Right renal pelvis (tissue), 4 donors: Measurements from ENCODE around the gene SLC28A1. TPM values are rescaled to one million over a fixed set of nuclear protein-coding genes. Genes with fewer than 3 reads are reported as not detected.

Experiments
- DNase-seq, 4 donors: peaks; one replicate each; pipeline ENCODE4 v3.0.0-alpha.2; 2013; ENCODE audit warnings: low read depth in 4 of 4, low spot score in 3 of 4, missing footprints in 1 of 4
- polyA plus RNA-seq, 4 donors: library from polyadenylated mRNA; unstranded; fragments of 120-200 nt; gene quantifications; one replicate each; pipeline ENCODE4 v1.2.1, GENCODE V29; 2013; ENCODE audit not compliant: insufficient read length in 4 of 4

Gene SLC28A1
- polyA plus RNA-seq, 4 donors = 4.3 to 8.5 (median 6.7) TPM

DNA sequence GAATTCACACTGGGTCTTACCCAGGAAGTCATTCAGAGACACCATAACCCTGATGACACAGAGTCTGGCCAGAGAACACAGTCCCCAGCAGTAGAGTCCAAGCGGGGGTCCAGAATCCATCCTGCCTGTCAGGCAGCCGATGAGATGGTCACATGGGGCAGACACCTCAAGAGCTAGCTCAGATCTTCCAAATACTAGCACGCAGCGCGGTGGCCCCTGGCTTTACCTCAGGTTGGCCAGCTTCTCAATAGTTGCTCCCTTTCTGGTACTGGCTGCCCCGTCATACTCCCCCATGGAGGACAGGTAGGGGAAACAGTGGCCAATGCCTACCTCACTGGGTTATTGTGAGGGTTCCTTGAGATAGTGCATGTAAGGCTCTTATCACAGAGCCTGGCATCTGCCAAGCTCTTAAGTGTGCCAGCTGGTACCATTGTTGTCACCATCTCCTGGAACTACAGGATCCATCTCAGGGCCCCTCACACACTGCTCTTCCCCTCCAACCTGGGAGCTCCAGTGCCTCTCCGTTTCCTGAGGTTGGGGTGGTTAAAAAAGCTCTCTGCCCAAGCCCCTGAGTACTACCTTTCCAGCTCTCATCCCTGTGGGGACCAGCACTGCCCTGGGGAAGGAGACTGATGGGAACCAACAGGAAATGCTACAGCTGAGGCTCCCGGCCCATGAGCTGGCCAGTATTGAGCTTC, 3.5 kb upstream of the SLC28A1 start:
- DNase-seq = no peak

DNA sequence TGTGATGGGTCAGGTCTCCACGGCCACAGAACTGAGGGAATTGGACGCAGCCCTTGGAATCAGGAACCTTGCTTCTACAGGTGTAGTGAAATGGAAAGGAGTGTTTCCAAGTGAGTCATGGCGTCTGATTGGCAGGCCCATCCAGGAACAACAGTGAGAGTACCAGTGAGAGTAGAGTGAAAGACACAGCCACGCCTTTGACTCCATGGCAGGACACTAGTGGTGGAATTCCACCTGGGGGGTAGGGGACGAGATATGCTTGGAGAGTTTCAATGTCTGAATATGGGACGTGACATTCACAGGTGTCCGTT, 3.0 kb upstream of the SLC28A1 start:
- DNase-seq = no peak

DNA sequence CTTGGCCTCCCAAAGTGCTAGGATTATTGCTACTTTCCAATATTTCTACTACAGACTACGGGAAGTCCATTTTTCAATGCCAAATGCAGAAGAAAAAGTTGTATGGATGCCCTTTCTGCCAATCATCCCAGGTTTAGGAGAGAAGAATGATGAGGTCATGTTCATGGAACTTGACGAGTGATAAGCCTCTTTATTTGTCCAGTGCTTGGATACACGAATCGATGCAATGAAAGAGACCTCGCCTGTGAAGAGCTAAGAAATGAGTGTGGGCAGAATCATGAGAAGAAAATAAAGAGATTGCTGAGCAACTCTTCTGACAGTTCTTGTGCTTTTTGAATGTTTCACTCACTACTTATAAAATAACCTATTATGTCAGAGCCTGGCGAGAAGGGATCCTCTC, 996 bp upstream of the SLC28A1 start:
- no peak for DNase-seq

DNA sequence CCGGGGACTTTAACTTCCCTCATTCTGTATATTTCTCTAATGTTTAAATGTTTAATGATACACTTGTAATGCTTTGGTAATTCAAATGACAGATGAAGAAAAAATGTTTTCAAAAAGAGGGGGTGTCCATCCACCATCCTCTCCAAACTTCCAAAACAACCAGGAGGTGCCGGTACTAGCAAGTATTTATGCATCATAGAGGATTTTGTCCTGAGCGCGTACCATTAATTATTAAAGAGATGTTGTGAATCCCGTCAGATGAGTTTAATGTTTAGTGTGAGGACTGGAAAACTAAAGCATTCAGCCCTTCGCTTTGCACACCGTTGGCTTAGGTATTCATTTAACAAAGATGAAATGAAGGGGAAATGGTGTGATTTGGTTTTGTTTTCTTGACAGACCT, 1.3 kb downstream of the SLC28A1 start:
- no peak for DNase-seq

DNA sequence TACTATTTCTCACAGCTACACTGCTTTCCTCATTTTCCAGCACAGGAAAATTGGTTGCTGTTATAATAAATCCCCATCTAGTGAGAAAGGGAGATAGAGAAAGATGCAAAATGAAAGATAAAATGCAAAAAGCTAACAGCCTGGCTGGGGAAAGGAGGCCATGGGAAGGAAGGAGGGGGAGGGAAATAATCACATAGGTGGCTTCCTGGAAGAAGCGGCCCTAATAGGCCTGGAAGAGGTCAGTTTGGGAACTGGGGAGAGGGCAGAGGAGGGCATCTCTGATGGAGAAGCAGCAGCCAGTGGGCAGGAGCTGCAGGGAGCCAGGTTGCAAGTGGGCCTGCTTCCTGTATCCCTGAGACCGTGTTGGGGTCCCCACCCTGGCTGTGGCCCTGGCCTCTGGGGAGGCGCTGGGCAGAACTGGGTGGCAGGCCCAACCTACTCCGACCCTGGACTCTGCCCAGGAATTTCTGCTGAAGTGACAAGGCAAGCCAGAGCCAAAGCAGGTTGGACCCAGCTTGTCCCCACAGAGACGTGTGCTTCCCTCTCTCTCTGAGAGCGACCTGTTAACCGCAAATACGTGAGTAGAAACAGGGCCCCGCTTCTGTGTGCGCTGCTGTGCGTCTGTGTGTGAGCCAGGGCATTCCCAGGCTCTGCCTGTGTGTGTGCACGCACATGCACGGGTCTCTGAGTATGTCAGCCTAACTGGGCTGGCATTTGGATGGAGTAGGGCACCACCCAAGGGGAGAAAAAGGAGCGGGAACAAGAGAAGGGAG, 1.9 kb downstream of the SLC28A1 start:
- DNase-seq = no peak

DNA sequence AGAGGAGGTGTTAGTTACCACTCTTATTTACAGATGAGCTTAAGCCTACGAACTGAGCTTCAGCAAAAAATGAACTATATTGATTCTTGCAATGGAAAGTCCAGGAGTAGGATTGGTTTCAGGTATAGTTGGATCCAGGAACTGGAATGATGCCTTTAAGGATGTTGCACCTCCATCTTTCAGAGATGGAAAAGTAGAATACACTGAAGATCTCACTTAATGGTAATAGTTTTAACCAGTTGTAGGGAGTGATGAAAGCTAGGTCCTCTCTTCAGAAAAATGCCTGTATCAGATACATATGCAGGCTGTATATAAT, 2.5 kb downstream of the SLC28A1 start:
- no peak for DNase-seq

DNA sequence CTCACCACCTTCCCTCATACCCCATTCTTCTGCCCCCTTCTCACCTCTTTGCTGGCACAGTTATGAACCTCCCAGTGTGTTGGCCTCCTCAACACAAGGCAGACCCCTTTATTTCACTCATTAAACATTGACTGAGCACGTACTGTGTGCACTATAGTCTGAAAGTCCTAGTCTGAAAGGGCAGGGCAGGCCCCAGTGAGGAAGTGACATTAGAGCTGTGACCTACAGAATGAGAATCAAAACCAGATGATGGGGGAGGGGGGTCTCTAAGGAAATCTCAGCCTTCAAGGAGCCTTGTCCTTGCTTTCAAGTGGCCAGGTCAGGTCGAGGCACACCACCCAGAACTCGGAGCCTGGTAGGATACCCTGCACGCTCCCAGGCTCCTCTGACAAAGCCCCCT, 3.5 kb downstream of the SLC28A1 start:
- DNase-seq = no peak

DNA sequence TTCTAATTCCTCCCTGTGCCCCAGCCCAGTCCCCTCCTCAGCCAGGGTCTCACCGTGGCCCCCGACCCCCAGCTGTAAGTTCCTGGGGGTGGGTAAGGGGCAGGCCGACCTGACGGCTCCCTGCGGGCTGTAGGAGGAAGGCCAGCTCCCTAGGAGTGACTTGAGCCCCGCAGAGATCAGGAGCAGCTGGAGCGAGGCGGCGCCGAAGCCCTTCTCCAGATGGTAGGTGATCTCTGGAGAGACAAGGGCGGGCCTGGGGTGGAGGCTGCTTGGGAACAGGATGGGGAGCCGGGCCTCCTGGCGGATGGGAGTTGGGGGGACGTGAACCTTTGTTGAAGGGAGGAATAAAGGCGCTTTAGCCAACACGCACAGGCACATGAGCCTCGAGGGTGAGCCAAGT, 4.2 kb downstream of the SLC28A1 start:
- no peak for DNase-seq

DNA sequence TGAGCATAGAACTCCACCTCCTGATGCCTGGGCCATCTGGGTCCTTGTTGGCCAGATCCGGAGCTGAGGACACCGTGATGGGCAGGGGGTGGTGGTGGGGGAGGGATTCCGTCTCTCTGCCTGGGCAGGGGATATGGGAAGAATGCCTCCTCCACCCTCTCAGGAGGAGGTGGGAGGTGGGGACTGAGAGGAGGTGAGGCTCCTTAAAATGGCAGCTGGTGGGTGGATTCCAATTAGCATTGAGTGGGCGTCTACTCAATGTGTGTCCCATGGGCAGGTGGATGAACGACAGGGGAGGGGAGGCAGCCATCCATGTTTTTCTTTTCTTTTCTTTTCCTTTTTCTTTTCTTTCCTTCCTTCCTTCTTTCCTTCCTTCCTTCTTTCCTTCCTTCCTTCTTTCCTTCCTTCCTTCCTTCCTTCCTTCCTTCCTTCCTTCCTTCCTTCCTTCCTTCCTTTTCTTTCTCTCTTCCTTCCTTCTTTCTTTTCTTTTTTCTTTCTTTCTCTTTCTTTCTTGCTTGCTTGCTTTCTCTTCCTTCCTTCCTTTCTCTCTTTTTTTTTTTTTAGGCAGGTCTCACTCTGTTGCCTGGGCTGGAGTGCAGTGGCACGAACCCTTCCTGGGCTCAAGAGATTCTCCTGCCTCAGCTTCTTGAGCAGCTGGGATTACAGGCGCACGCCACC, 5.0 kb downstream of the SLC28A1 start:
- DNase-seq = no peak

DNA sequence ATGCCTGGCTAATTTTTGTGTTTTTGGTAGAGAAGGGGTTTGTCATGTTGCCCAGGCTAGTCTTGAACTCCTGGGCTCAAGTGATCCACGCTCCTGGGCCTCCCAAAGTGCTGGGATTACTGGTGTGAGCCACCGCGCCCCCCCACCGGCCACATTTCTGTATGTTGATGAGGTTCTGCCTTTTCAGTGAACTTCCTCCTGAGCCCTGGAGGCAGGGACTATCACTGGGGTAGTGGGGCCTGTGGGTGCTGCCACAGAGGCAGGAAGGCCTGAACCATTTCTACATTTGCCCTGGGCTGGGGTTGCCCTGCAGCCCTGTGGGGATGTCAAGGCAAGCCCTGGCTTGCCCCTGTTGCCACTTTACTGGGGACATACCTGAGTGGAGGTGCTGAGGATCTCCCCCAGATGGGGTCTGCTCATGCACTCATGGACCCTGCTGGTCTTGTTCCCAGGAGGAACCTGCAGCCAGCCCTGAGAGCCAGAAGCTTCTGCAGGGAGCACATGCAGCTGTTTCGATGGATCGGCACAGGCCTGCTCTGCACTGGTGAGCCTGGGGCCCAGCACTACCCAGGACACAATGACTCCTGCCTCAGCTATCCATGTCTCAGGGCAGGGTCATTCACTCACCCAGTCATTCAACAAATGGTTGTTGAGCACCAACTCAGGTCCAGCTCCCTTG, 5.7 kb downstream of the SLC28A1 start:
- DNase-seq = no peak

DNA sequence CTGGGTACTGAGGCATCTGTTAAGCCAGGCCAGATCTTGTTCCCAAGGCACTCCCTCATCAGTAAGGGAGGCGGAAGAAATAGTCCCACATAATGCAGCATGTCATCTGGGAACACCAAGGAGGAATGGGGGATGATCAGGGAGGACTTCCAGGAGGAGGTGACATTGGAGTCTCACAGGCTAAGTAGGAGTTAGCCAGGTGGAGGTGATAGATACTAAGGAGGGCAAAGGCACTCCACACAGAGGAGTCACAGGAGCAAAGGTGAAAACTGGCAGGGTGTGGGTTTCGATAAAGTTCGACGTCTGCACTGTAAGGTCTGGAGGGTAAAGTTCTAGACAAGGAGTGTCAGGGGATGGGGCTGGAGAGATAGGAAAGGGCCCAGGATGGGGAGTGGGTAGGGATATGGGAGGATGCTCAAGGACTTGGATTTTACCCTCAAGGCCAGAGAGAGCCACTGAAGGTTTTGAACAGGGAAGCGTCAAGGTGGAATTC, 6.3 kb downstream of the SLC28A1 start:
- no peak for DNase-seq

DNA sequence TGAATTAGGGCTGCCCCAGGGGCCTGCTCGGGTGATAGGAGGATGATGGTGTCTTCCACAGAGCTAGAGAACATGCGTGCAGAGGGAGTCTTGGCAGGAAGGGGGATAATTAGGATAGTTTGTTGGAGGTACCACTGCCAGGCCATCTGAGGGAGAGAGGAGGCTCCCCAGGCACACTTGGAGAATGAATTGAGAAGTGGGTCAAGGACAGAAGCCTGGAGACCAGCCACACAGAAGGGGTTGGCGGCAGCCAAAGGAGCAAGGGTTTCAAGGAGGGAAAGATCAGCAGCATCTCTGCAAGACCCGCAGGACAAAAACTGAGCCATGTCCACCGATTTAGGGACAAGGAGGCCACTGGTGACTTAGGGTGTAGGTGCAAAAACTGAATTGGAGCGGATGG, 6.9 kb downstream of the SLC28A1 start:
- no peak for DNase-seq

DNA sequence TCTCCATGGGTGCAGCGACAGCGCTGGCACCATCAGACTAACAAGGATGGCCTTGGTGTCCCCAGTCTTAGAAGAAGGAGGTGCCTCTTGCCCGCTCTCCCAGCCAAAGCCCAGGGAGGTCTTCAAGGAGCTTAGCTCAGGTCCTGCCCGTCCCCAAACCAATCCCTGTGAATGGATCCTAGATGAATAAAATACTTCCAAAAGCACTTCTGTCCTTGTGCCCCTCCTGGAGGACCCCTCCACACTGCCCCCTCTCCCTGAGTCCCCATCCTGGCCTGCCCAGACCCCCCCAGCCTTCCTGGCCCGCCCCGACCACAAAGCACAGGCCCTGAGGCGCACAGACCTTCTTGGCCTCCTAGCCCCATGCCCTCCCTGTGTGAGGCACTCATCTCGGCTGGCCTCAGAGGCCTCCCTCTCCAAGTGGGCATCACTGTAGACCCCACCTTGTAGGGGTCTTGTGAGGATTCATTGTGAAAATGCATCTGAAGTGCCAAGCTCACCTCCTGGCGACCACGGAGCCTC, 8.4 kb downstream of the SLC28A1 start:
- no peak for DNase-seq

DNA sequence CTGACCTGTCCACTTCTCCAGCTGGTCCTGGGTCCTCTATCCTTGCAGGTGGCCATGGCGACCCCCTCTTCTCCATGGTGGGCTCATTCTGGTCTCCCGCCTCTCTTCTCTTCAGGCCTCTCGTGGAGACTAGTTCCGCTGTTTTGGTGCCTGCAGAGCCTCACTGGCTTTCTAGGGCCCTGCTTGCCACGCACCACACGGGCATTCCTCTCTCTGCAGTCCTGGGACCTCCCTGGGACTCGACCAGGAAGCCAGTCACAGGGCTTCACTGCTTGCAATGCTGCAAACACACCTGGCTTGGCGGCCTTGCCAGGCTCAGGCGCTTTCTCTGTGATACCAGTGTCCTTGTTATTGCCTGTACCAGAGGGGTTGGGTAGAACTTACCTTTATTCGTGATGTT, 9.1 kb downstream of the SLC28A1 start:
- no peak for DNase-seq

DNA sequence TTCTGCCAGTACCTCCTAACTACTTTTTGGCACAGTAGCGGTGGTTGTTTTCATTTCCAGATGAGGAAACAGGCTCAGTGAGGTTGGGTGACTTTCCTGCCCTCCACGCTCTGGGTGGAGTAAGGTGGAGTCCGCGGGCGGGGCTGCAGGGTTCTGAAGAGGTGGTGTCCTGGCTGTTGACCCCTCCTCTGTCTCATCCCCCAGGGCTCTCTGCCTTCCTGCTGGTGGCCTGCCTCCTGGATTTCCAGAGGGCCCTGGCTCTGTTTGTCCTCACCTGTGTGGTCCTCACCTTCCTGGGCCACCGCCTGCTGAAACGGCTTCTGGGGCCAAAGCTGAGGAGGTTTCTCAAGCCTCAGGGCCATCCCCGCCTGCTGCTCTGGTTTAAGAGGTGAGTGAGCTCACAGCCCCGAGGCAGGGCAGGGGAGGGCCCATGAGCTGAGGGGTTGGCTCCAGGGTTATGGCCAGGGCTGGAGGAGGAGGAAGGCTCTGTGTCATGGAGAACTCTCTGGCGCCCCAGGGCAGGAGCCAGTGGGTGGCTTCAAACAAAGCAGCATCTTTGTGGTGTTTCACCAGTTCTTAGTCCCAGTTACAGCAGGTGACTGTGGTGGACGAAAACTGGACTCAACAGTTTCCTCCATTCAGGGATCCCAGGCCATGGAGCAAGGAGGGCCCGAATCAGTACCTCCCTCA, 10.4 kb downstream of the SLC28A1 start:
- no peak for DNase-seq

DNA sequence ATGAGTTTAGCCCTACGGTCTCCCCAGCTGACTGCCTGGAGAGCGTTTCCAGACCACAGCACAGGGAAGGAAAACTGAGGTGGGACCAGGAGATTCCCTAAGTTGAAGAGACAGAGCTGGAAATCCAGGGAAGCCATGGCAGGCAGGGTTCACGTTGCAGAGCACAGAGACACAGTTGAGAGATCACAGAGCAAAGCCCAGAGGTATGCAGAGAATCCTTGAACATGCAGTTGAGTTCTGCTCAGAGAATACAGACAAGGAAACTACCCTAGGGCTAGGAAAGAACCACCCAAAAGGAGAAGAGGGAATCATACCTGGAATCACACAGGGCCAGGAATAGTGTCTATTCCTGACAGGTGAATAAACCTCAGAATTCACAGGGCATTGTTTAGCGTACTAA, 14.3 kb downstream of the SLC28A1 start:
- no peak for DNase-seq

DNA sequence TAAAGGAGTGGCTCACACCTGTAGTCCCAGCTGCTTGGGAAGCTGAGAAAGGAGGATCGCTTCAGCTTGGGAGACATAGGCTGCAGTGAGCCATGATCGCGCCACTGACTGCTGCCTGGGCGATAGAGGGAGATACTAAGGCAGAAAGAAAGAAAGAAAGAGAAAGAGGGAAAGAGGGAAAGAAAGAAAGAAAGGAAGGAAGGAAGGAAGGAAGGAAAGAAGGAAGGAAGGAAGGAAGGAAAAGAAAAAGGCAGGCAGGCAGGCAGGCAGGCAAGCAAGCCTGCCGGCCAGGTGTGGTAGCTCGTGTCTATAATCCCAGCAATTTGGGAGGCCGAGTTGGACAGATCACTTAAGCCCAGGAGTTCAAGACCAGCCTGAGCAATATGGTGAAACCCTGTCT, 15.3 kb downstream of the SLC28A1 start:
- no peak for DNase-seq

DNA sequence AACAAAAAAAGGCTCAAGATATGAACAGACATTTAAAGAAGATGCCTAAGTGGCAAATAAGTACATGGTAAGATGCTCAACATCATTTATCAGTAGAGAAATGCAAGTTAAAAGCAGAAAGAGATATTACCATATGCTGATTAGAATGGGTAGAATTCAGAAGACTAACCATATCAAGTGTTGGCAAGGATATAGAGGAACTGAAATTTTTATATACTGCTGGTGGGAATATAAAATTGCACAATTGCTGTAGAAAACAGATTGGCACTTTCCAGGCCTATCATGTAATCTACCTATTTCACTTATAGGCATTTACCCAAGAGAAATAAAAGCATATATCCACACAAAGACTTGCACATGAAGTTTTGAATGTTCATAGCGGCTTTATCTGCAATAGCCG, 17.1 kb downstream of the SLC28A1 start:
- no peak for DNase-seq

DNA sequence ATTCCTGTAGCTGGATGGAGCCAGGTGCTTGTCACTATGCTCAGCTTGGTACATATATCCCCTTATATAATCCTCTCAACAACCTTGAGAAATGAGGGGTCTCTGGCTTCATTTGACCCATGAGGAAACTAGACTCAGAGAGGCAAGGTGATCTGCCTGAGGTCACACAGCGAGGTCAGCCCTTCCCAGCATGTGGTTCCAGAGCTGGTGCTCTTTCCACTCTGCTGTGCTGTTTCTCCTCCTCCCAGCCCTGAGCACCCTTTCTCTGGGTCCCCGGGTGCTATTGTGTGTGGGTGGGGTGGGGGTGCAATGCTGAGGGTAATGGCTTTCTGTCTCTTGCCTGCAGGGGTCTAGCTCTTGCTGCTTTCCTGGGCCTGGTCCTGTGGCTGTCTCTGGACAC, 19.3 kb downstream of the SLC28A1 start:
- DNase-seq = no peak

DNA sequence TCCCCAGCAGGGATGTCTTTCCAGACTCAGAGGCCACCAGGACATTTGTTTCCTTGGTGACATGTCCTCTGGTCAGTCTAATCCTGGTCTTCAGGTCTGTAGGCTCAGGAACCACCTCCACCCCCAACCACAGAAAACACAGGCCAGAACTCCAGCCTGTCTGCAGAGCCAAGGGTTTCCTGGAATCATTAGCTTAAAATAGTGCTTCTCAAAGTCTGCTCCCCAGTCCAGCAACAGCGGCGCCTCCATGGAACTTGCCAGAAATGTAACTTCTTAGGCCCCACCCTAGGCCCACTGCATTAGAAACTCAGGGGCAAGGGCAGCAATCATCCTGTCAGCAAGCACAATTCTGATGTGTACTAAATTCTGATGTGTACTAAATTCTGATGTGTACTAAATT, 20.0 kb downstream of the SLC28A1 start:
- DNase-seq = no peak
